HG02943 (cell line): ENCODE data around the gene PGPEP1.
A peak's percentile ranks its signal among the peaks of the same experiment; 100 is the strongest.
"Not testable (repeated sequence)": the region's sequence is repeated elsewhere in the genome, so short reads cannot be mapped to it uniquely, and the experiment has no call there.

Experiments
- ATAC-seq: cut with Tn5 transposase; IDR thresholded peaks from one replicate; pipeline ENCODE4 v1.9.1; 2021; ENCODE audit warnings: mild to moderate bottlenecking, low read depth, moderate library complexity; ENCODE audit not compliant: unreplicated experiment

The PGPEP1 gene

GRCh38 chr19:18362934-18363542 is 22.6 kb downstream of the PGPEP1 start:
- ATAC-seq: no peak

- no peak for ATAC-seq
Observed at GRCh38 chr19:18363787-18364186, 23.4 kb downstream of the PGPEP1 start.

GRCh38 chr19:18364277-18364825 is 24.0 kb downstream of the PGPEP1 start:
- ATAC-seq: not testable (repeated sequence)

DNA sequence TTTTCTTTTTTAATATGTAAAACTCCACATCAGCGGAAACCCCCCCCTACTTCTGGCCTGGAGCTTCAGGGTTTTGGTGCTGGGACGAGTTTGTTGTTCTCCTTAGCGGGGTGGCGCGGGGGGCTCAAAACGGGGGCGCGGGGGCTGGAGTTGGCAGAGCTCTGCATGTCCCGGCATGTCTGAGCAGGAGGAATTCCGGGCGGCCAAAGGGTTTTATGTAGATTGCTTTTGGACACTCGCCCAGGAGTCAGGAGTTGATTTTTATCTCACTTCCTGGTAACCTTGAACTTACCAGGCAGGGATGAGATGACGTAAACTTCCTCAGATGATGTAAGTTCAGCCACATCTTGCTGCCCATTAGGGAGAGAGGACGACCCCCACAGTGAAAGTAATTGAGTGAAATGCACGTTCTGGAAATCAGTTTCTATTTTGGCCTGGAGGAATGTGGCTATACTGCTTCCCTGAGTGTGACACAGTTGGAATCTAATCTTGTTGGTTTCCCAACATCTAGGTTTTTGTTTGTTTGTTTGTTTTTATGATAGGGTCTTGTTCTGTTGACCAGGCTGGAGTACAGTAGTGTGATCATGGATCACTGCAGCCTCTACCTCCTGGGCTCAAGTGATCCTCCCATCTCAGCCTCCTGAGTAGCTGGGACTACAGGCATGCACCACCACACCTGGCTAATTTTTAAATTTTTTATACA is 24.6 kb downstream of the PGPEP1 start:
- no peak for ATAC-seq

DNA sequence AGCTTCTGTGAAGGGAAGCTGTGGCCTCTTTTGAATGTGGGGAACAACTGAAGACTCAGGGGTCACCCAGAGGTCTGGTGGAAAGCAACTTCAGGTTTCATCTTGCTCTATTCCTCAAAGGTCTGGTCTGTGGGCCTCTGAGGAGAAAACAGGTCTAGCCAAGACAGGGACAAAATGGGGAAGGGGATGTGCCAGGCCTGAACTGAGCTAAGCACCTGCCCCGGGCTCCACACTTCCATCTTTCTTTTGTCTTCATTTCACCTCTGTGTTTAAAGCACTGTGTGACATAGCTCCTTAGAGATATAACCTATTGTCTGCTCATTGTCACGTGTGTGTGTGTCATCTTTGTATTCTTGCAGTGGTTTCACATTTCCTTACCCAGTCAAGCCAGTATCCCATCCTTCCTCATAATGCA is 25.6 kb downstream of the PGPEP1 start:
- no peak for ATAC-seq

DNA sequence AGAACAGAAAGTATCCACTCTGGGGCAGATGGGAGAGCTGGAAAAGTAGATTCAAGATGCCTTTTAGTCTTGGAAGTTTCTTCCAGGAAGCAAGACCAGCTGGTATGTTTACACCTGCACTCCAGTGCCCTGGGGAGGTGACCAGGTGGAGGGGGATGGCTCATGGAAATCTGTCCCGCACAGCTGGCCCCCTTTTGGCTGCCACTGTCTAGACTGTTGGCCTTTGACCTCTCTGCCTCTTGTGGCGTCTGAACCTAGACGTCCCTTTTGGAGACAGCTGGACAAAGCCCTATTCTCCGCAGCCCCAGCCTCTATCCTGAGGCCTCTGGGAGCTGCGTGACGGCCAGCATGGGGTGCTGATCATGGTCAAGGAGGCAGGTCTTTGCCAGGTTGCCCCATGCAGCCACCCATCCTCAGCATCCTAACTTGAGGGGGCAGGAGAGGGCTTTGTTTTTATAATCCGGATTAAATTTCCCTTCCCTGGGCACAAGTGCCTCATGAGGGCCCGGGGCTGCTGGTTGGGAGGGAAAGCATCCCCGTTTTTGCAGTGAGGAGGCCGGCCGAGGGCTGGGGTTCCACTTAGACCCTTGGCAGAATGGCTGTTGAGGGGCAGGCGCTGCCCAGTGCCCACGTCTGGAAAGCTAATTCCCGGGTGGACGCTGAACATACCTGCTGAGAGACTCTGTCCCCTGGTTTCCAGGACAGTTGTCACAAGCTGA is 28.3 kb downstream of the PGPEP1 start:
- ATAC-seq: no peak

GRCh38 chr19:18373407-18373891 is 33.1 kb downstream of the PGPEP1 start:
- ATAC-seq: no peak

DNA sequence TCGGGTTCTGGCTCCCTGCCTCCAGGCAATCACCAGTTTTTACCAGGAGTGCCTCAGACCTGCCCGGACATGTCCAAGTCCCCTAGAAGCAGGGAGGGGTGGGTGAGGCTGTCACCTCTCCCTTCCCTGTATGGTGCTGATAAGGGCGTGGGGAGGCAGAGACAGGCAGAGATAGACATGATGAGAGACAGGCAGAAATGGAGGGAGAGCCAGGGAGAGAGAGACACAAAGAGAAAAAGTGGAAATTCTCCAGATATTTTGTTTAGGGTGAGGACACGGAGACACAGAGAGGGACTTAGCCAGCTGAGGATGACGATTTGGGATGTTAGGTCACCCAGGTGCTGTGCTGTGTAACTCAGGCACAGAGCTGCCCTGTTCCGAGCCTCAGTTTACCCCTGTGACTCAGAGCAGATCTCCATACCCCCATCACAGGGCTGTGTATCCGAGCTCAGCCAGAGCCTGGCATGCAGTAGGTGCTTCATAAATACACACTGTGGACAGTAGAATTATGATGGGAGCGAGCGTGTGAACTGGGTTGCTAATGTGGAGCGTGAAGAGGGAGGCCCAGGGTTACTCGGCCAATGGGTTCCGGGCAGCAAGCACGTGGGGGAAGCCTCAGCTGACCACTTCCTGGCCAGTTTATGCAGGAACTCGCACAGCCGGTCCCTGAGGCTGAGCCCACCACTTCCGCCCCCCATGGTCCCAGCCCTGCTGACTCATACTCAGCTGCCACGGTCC is 33.7 kb downstream of the PGPEP1 start:
- peak; percentile 74 for ATAC-seq

- ATAC-seq: no peak
Observed at GRCh38 chr19:18377026-18377425, 36.6 kb downstream of the PGPEP1 start.

GRCh38 chr19:18379803-18380747 is 39.7 kb downstream of the PGPEP1 start:
- ATAC-seq: no peak

DNA sequence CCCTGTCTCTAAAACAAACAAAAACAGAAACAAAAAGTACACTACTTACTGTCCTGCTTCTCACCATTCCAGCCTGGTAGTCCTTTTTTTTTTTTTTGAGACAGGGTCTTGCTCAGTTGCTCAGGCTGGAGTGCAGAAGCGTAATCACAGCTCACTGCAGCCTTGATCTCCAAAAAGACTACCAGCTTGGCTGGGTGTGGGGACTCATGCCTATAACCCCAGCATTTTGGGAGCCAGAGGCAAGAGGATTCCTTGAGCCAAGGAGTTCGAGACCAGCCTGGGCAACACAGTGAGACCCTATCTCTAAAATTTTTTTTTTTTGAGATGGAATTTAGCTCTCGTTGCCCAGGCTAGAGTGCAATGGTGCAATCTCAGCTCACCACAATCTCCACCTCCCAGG is 40.4 kb downstream of the PGPEP1 start:
- no peak for ATAC-seq

DNA sequence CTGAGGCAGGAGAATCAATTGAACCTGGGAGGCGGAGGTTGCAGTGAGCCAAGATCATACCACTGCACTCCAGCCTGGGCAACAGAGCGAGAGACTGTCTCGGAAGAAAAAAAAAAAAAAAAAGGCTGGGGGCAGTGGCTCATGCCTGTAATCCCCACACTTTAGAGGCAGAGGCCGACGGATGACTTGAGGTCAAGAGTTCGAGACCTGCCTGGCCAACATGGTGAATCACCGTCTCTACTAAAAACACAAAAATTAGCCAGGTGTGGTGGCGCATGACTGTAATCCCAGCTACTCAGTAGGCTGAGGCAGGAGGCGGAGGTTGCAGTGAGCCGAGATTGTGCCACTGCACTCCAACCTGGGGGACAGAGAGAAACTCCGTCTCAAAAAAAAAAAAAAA is 43.2 kb downstream of the PGPEP1 start:
- not testable (repeated sequence) for ATAC-seq

GRCh38 chr19:18384775-18385174 is 44.4 kb downstream of the PGPEP1 start:
- no peak for ATAC-seq

- no peak for ATAC-seq
Observed at GRCh38 chr19:18385359-18385674, 44.9 kb downstream of the PGPEP1 start.

DNA sequence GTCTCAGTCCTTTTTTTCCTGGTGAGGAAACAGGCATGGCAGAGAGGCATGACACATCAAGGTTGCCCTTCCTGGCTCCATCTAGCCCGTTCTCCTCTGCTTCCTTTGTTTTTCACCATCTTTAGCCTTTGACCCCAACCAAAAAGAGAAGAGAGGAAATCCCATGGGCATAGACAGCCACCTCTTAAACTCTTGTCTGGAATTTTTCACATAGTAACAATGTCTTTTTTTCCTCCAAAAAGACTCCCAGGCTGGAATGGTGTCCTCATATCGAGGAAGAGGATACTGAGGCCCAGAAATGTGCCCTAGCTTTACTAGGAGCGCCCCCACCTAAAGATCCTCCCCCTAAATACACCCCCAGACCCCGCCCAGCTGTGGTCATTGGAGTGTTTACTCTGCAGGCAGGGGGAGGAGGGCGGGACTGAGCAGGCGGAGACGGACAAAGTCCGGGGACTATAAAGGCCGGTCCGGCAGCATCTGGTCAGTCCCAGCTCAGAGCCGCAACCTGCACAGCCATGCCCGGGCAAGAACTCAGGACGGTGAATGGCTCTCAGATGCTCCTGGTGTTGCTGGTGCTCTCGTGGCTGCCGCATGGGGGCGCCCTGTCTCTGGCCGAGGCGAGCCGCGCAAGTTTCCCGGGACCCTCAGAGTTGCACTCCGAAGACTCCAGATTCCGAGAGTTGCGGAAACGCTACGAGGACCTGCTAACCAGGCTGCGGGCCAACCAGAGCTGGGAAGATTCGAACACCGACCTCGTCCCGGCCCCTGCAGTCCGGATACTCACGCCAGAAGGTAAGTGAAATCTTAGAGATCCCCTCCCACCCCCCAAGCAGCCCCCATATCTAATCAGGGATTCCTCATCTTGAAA is 45.5 kb downstream of the PGPEP1 start, which contains the start of gene GDF15:
Gene GDF15 (plus strand): TSS at position 484 of the 868 bp plus-strand sequence. CDS start 32 bp downstream, at position 516.
- ATAC-seq: no peak

DNA sequence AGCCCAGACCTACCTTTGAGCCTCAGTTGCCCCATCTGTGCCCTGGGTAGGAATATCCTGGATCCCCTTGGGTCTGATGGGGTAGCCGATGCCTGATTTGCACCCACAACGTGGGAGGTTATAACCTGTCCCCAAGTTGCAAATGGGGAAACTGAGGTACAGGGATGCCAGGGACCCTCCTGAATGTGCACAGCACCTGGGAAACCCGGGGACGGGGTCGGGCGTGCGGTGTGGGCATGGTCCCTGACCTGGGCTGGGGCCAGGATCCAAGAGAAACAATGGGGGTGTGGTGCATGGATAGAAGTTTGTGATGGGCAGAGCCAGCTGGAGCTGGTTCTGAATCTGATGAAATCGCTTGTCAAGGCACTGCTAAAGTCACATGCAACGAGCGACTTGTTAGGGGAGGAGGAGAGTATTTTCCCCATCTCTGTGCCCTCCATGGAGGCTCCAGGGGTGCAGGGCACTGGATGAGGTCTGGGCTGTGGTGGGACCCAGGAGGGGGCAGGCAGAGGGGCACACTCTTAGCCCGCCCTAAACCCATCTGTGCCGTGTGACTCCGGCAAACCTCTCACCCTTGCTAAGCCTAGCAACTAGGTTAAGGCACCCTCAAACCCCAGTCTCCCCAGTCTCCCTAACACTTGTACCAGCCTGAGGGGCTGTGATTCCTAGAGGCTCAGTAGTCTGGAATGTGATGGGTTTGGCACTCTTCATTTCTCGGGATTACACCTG is 46.3 kb downstream of the PGPEP1 start:
- ATAC-seq: no peak

DNA sequence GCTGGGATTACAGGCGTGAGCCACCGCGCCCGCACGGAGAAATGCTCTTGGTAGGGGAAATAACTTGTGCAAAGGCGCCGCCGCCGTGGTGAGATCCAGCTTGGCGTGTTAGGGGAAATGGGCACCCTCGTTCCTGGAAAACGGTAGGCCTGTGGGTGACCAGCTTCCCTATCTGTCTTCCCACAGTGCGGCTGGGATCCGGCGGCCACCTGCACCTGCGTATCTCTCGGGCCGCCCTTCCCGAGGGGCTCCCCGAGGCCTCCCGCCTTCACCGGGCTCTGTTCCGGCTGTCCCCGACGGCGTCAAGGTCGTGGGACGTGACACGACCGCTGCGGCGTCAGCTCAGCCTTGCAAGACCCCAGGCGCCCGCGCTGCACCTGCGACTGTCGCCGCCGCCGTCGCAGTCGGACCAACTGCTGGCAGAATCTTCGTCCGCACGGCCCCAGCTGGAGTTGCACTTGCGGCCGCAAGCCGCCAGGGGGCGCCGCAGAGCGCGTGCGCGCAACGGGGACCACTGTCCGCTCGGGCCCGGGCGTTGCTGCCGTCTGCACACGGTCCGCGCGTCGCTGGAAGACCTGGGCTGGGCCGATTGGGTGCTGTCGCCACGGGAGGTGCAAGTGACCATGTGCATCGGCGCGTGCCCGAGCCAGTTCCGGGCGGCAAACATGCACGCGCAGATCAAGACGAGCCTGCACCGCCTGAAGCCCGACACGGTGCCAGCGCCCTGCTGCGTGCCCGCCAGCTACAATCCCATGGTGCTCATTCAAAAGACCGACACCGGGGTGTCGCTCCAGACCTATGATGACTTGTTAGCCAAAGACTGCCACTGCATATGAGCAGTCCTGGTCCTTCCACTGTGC is 47.9 kb downstream of the PGPEP1 start:
- no peak for ATAC-seq
